Retina (tissue), 1 donor: Measurements from ENCODE around the gene CHDH.
A peak's percentile ranks its signal among the peaks of the same experiment; 100 is the strongest.

Experiments used
- DNase-seq: peaks from one replicate; pipeline ENCODE4 v3.0.0-alpha.2; 2016

CHDH gene

GRCh38 chr3:53787016-53787415 lies 59.2 kb downstream of the CHDH start:
- no peak for DNase-seq

DNA sequence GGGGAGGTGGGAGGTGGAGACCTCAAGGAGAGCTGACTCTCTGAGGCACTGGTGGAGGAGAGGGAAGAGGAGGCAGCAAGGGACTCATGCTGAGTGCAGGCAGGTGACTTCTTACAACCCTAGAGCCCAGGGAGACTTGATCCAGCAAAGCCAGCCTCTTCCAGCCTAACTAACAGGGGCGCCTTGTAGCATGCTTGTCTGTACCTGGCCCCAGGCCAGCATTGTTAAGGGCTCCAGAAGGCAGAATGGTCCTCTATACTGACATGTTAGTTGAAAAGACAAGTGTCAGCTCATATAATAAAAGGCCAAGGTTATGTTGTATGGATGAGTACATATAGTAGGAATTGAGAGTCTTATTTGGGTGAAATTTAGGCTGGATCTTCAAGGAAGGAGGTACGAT lies 65.4 kb downstream of the CHDH start:
- no peak for DNase-seq

DNA sequence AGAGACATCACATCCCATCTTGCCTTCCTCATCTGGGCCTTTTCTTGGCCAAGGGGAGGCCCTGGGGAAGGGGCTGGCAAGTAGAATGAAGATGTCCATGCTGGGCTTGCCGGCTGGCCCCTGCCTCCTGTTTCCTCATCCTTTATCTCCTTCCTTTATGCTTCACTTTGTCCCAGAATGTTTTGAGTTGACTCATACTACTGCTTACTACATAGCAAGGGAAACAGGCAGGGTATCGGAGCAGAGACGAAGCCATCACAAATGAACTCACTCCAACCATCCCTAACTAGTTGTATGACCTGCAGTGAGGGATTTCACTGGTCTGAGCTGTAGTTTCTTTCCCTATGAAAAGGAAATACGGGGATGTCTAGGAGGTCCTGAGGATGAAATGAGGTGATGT lies 66.0 kb downstream of the CHDH start:
- no peak for DNase-seq

DNA sequence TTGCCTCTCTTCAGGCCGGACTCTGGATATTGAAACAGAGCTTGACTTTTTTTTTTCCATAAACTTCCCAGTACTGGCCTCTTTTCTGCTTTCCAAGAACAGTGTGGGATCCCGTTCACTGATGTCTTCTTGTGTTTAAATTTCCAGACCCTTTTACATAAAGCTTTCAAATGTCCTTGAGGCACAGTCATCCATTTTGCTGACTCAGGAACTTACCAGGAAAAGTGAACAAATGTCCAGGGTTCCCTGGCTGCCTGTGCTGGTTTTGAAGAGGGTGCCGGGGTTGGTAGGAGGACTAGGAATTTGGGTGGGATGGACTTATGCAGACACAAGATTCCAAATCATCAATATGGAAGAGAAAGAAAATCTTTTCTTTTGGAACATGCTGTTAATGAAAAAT lies 68.1 kb downstream of the CHDH start:
- no peak for DNase-seq

DNA sequence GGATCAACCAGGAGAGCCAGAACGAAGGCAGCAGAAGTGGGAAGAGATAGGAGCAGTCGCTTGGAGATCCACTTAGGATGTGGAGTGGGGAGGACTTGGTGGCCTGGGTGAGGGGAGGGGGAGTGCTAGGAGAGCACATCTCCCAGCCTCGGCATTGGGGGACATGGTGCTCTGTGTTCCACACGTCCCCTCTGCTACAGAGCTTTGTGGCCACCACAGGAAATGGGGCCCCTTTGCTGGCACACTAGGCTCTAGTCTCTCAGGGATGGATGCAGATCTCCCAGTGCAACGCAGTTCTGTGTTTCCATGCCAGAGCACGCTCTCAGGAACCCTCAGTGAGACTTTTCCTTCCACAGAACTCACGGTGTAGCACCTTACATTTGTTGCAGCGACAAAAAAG lies 68.8 kb downstream of the CHDH start:
- DNase-seq = no peak

DNA sequence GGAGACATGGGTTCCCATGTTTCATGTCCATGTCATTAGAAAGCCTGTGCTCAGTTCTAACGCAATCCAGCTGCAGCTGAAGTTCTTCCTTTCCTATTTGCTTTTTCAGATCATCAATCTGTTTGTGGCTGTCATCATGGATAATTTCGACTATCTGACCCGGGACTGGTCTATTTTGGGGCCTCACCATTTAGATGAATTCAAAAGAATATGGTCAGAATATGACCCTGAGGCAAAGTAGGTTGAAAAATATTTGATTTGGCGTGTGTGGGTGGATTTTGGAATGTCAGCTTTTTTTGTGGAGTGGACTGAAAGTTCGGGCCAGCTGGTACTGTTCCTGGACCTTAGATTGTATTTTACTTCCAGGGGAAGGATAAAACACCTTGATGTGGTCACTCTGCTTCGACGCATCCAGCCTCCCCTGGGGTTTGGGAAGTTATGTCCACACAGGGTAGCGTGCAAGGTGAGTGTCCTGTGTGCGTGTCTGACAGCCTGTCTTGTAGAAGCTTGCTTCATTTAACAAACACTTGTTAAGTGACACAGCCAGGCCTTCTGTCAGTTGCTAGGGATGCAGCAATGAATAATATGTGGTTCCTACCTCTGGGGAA lies 69.6 kb downstream of the CHDH start:
- DNase-seq = no peak

DNA sequence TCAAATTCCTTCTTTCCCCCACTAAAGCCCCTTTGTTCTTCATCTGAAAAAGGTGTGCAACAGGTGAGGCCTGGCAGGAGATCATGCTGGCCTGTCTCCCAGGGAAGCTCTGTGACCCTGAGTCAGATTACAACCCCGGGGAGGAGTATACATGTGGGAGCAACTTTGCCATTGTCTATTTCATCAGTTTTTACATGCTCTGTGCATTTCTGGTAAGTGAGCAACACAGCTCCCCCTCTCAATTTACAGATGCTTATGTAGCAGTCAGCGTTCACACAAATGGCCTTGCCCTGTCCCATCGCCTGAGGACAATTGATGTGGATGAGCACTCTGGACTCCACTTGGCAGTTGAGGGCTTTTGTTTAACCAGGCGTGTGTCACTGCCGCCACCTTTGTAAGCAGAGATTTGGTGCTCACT lies 70.4 kb downstream of the CHDH start:
- peak; percentile 24 for DNase-seq

DNA sequence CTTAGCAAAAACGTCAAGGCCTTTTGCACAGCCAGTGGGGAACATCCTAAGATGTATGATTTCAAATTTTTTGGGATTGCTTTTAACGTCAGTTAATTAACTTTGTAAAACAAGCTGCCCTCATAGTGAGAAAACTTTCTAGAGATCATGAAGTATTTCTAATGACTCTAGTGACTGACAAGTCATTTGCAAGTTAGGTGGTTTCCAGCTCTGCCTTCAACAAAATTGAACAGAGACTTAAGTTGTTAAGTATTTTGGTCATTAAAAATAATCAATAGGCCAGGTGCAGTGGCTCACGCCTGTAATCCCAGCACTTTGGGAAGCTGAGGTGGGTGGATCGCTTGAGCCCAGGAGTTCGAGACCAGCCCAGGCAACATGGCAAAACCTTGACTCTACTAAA lies 71.2 kb downstream of the CHDH start:
- DNase-seq = no peak

DNA sequence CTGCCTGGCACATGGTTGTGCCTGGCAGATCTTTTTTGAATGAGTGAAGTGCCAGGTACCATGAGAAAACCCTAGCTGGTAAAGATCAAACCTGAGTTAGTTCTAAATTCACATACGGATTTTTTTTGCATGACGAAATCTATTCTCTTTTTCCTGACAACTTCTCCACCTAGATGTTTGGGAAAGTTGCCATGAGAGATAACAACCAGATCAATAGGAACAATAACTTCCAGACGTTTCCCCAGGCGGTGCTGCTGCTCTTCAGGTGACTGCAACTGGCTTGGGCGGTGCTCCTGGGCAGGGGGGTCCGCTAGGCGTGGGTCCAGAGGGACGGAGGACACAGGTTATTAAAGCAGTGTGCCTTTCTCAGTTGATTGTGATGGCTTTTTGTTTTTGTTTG lies 71.8 kb downstream of the CHDH start:
- DNase-seq = no peak

GRCh38 chr3:53773611-53774368 lies 72.4 kb downstream of the CHDH start:
- no peak for DNase-seq

DNA sequence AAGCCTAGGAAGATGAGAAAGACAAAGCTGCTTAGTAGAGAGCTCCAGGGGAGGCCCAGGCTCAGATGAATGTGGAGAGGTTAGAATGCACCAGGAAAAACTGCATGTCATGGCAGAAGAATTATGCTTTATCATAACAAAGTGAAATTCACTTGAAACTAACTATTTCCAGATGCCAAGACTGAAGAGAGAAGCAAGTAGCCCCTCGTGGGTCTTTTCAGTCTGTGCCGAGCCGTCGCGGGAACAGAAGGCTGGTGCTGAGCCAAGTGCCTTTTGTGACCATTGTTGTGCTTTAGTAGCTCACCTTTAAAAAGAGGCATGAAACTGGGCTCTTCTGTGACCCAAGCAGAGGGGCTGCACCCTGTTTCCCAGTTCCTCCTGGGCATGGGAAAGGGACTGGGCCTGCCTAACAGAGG lies 73.2 kb downstream of the CHDH start:
- no peak for DNase-seq

DNA sequence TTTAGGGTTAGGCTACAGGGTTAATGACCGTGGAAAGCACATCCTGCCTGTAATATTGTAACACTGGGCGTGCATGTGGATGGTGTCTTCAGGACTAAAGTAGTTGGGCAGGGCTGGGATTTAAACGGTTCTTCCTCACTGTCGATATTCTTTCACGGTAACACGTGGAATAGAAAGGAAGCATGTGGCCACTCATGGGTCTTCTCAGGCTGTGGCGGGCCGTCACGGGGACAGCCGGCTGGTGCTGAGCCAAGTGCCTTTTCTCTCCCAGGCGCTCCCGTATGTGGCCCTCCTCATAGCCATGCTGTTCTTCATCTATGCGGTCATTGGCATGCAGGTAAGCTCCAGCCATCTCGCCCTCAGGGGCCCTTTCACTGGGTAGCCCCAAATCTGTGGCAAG lies 73.7 kb downstream of the CHDH start:
- no peak for DNase-seq

GRCh38 chr3:53768478-53769459 lies 77.5 kb downstream of the CHDH start:
- no peak for DNase-seq

- no peak for DNase-seq
These were observed 79.5 kb downstream of the CHDH start for GRCh38 chr3:53766706-53767105.

DNA sequence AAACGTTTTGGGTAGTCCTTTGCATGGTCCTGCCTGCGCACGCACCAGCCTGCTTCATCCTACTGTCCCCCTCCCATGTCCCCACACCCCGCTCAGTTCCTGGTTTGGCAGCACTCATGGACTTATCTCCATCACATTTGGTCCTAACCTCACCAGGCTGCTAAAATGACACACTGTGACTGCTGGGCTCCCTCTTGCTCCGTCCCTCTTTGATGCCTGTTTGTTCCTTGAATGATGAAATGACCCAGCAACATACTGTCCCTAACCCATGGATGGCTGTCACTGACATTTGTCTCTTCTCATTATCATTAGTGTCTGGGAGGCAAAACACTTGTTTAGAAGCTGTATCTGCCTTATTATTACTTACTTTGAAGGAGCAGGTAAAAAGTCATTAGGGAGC lies 80.5 kb downstream of the CHDH start:
- DNase-seq = no peak

- DNase-seq = no peak
These were observed 82.0 kb downstream of the CHDH start for GRCh38 chr3:53764026-53764775.

- DNase-seq = no peak
These were observed 82.9 kb downstream of the CHDH start for GRCh38 chr3:53763353-53763752.
